Esophagus (tissue), 2 donors: ENCODE measurements around the gene RPL15. TPM values are rescaled to one million over a fixed set of nuclear protein-coding genes. Genes with fewer than 3 reads are reported as not detected.
"Not testable (repeated sequence)": the region's sequence is repeated elsewhere in the genome, so short reads cannot be mapped to it uniquely, and the experiment has no call there.

ENCODE experiments used
- H3K27ac ChIP-seq, 2 donors: one replicate each; pipeline ENCODE4 v1.5.1; 2013; ENCODE audit warnings: low read depth in 2 of 2, mild to moderate bottlenecking in 2 of 2, inconsistent platforms in 1 of 2, low read length in 1 of 2, moderate library complexity in 1 of 2
- H3K27me3 ChIP-seq, 2 donors: one replicate each; pipeline ENCODE4 v1.6.1; 2013; ENCODE audit warnings: low read length in 2 of 2, control low read depth in 1 of 2, mild to moderate bottlenecking in 1 of 2; ENCODE audit not compliant: insufficient read depth in 2 of 2, control insufficient read depth in 1 of 2
- H3K36me3 ChIP-seq, 2 donors: one replicate each; pipeline ENCODE4 v1.6.1; 2013; ENCODE audit warnings: low read length in 1 of 2; ENCODE audit not compliant: control insufficient read depth in 2 of 2, insufficient read depth in 2 of 2
- H3K4me1 ChIP-seq, 2 donors: one replicate each; pipeline ENCODE4 v1.6.1; 2013; ENCODE audit warnings: low read length in 1 of 2; ENCODE audit not compliant: control insufficient read depth in 2 of 2, insufficient read depth in 2 of 2
- H3K4me3 ChIP-seq, 2 donors: one replicate each; pipeline ENCODE4 v1.5.1; 2013; ENCODE audit warnings: low read length in 2 of 2, mild to moderate bottlenecking in 2 of 2, low read depth in 1 of 2, moderate library complexity in 1 of 2
- H3K9me3 ChIP-seq, 2 donors: one replicate each; pipeline ENCODE4 v1.6.1; 2013; ENCODE audit warnings: mild to moderate bottlenecking in 2 of 2, low read depth in 1 of 2, low read length in 1 of 2, moderate library complexity in 1 of 2; ENCODE audit not compliant: control insufficient read depth in 2 of 2, insufficient read depth in 1 of 2
- WGBS, 2 donors: extraction: QIAGEN DNeasy Blood & Tissue Kit; methylation state at CpG; one replicate each; pipeline ENCODE4 v1.1.7; 2013; 5-methylcytosine and 5-hydroxymethylcytosine counted together
- polyA plus RNA-seq, 2 donors: library from polyadenylated mRNA; stranded (reverse); fragments of 200-250 nt; gene quantifications; one replicate each; pipeline ENCODE4 v1.2.3, GENCODE V29; 2013
- donor health status: healthy with polysubstance abuse.
- donor health status: Bipolar disorder and iron deficiency.

The RPL15 gene
- 1,000 to 10,000 TPM; 2,505 to 3,173 TPM for polyA plus RNA-seq

DNA sequence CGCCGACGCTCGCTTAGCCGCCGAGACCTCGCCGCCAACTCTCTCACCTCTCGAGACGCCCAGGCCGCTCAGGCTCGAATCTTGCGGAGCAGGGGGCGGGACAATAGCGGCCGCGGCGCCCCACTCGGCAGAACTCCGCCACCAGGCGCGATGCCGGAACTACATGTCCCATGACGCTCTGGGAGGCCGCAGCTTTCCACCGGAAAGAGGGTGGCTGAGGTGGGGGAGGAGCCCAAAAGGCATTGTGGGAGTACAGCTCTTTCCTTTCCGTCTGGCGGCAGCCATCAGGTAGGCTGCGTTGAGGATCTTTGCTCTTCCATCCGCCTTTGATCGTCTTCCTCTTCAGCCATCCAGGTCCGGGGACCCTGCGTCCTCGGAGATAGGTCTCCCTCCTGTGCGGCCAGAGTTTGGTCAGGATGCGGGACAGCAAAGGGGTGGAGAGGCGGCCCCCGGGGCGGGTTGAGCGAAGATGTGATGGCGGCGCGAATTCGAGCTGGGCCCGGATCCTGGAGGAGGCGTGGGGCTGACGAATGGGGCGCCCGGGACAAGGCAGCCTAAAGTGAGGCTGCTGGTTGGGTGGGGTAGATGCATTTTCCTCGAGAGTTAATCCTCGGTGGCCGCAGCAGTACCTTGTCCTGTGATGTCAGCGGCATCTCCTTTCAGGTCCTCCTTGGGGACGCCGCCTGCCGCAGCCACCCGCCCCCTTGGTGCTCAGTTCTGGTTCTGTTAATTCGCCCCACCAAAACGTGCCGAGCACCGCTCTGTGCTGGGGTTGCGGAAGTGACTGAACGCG, at the start of gene RPL15, which contains the start of gene NKIRAS1:
Gene RPL15, plus strand, starts transcription at position 247 of the 793 bp plus-strand sequence. CDS start 728 bp downstream, outside the sequence.
Gene NKIRAS1, minus strand, starts transcription at position 105 of the 793 bp plus-strand sequence. CDS start 6,086 bp downstream, outside the sequence.
- Histone ChIP-seq H3K36me3 (peaks cover 2 to 4% of the 10 kb centered on the region in 2 donors), H3K27ac (peak within 1 kb of the TSS; percentile 95 to 96), H3K4me1 (no peaks in the 10 kb centered on the region), H3K27me3 (no peaks in the 10 kb centered on the region), H3K4me3 (peak within 1 kb of the TSS; percentile 84 to 97), H3K9me3 (no peaks in the 10 kb centered on the region)
- 0% methylated on average over 62 to 64 of the region's 64 CpGs for WGBS, 2 donors

DNA sequence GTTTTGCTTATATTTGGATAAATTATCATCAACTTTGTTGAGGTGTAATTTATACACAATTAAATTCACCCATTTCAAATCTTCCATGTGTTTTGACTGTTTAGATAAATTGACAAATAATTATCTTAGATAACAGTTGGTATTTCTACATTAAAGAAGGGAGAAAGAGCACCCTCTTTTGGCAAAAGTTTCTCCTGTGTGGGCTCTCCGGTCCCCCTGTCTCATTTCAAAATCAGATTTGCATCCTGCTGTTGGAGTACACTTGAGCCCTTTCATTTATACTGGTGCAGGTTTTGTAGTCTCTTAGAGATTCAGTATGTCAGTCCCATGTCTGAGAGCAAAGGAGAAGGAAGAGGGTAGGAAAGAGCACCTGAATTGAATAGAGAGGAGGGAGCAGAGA, 49.5 kb upstream of the RPL15 start:
- H3K36me3 ChIP-seq, result no peaks in the 10 kb centered on the region
- no peaks in the 10 kb centered on the region for H3K9me3 ChIP-seq
- no peak overlapping the region for H3K27ac ChIP-seq
- 78 to 83% methylated on average over 1 of the region's 1 CpG for WGBS, 2 donors
- peaks cover 0 to 7% of the 10 kb centered on the region in 2 donors for H3K4me1 ChIP-seq
- H3K27me3 ChIP-seq, result no peaks in the 10 kb centered on the region
- no peak overlapping the region for H3K4me3 ChIP-seq

- H3K36me3 ChIP-seq, result no peaks in the 10 kb centered on the region
- H3K4me1 ChIP-seq, result peaks cover 0 to 7% of the 10 kb centered on the region in 2 donors
- no peak overlapping the region for H3K27ac ChIP-seq
- no peaks in the 10 kb centered on the region for H3K9me3 ChIP-seq
- no peak overlapping the region for H3K4me3 ChIP-seq
- 77 to 92% methylated on average over 1 of the region's 1 CpG for WGBS, 2 donors
- H3K27me3 ChIP-seq, result no peaks in the 10 kb centered on the region
Observed at GRCh38 chr3:23867838-23868237, 49.1 kb upstream of the RPL15 start.

DNA sequence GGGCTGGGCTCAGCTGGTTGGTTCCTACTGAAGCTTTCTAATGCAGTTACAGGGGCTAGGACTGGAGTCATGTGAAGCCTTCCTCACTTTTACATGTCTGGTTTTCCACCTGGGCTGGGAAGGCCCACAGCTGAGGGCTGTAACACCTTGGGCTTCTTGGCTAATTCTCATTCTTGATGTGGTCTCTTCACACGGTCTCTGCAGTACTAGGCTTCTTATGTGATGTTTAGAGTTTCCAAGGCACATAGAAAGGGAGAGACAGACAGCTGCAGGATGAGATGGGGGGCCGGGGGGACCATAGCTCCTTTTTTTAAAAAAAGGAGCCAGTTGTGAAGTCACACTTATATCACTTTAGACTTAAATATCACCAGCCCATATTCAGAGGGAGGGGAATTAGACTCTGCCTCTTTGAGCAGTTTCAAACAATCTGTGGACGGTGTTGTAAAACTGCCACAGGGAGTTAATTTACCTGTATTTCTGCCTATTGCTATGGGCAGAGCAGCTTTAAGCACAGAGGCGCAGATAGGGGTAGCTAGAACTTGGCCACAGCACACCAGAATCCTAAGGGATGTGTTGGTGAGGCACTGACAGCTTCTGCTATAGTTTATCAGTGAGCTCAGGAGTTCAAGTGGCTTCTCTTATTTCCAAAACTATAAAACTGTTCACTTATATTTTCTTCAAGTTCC, 46.8 kb upstream of the RPL15 start:
- no peaks in the 10 kb centered on the region for H3K36me3 ChIP-seq
- H3K4me1 ChIP-seq, result peaks cover 0 to 7% of the 10 kb centered on the region in 2 donors
- H3K4me3 ChIP-seq, result no peak overlapping the region
- H3K9me3 ChIP-seq, result no peaks in the 10 kb centered on the region
- no peak overlapping the region for H3K27ac ChIP-seq
- 92 to 93% methylated on average over 4 of the region's 4 CpGs for WGBS, 2 donors
- H3K27me3 ChIP-seq, result no peaks in the 10 kb centered on the region

DNA sequence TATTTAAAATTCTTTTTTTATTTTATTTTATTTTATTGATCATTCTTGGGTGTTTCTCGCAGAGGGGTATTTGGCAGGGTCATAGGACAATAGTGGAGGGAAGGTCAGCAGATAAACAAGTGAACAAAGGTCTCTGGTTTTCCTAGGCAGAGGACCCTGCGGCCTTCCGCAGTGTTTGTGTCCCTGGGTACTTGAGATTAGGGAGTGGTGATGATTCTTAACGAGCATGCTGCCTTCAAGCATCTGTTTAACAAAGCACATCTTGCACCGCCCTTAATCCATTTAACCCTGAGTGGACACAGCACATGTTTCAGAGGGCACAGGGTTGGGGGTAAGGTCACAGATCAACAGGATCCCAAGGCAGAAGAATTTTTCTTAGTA, 46.3 kb upstream of the RPL15 start:
- not testable (repeated sequence) for H3K4me3 ChIP-seq, H3K9me3 ChIP-seq, H3K36me3 ChIP-seq, H3K27ac ChIP-seq, H3K27me3 ChIP-seq, H3K4me1 ChIP-seq
- 88 to 100% methylated on average over 1 of the region's 5 CpGs for WGBS, 2 donors

- not testable (repeated sequence) for H3K36me3 ChIP-seq, H3K4me1 ChIP-seq, H3K9me3 ChIP-seq, H3K27ac ChIP-seq, H3K4me3 ChIP-seq, H3K27me3 ChIP-seq
- 96 to 97% methylated on average over 24 to 34 of the region's 34 CpGs for WGBS, 2 donors
Observed at GRCh38 chr3:23871361-23871760, 45.6 kb upstream of the RPL15 start.

DNA sequence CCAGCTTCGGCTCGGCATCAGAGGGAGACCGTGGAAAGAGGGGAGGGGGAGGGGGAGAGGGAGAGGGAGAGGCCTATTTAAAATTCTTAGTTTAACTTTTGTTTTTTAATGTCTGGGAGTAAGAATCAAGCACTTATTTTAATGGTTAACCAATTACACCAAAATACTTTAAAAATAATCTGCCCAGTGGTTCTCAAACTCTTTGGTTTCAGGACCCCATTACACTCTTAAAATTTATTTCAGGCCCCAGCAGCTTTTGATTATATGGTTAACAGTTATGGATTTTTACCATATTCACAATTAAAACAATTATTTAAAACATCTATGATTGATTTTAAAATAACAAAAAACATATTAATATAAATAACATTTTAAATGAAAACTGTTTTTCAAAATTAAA, 44.6 kb upstream of the RPL15 start:
- no peaks in the 10 kb centered on the region for H3K27me3 ChIP-seq
- H3K27ac ChIP-seq, result no peak overlapping the region
- no peaks in the 10 kb centered on the region for H3K4me1 ChIP-seq
- 100% methylated on average over 3 of the region's 3 CpGs for WGBS, 2 donors
- H3K36me3 ChIP-seq, result no peaks in the 10 kb centered on the region
- no peaks in the 10 kb centered on the region for H3K9me3 ChIP-seq
- no peak overlapping the region for H3K4me3 ChIP-seq

DNA sequence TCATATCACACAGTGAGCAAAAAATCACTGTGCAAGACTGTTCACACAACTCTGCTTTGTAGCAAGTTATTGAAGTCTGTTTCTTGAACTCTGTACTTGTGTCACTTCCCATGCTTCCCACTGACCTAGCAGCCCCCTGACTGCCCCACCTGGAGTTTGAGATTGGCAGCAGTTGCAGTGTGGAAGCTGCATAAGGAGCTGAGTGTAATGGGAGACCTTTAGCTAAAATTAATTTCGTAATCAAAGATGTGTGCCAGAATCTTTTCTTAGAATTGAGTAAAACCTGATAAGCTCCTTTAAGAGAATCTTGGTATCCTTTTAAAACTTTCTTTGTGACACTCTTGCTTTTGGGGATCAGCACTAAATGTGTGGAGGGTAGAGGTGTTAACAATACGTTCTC, 43.0 kb upstream of the RPL15 start:
- WGBS, 2 donors, result 50 to 57% methylated on average over 2 of the region's 2 CpGs
- H3K9me3 ChIP-seq, result no peaks in the 10 kb centered on the region
- no peak overlapping the region for H3K27ac ChIP-seq

DNA sequence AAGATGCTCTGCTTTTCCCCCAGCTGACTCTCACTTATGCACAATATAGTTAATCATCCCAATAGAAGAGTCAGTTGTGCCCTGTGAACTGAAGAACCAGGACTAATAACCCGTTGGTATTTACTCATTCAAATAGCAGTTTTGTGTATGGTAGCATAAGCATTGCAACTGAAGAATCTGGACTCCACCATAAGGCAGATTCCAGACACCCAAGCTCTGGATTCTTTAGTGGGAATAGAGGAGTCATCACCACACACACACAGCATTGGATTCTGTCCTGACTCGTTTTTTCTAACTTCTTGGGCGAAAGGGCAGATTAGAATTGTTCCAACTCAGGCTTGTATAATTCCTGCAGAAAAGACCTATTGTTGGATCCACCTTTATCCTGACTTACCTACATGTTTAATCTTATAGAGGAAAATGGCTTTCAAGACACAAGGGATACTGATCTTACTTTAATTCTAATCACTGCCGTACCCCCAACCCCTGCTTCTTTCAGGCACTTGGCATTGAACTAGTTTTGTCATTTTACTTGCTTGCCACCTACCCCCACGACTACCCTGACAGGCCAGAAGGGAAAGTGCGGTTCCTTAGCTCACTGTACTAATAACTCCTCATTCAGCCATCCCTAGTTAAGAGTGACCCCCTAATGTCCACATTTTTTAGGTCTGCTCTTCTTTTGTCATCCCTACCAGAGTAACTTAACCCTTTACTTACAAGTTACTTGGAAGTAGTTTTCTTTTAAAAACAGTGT, 42.4 kb upstream of the RPL15 start:
- 45 to 62% methylated on average over 6 of the region's 6 CpGs for WGBS, 2 donors
- Histone ChIP-seq H3K27ac (no peak overlapping the region), H3K36me3 (no peaks in the 10 kb centered on the region), H3K4me1 (peaks cover 0 to 1% of the 10 kb centered on the region in 2 donors), H3K9me3 (no peaks in the 10 kb centered on the region), H3K4me3 (no peak overlapping the region), H3K27me3 (no peaks in the 10 kb centered on the region)

More for the DNA sequence above, 43.0 kb upstream of the RPL15 start:
- Histone ChIP-seq H3K36me3 (no peaks in the 10 kb centered on the region), H3K4me1 (no peaks in the 10 kb centered on the region), H3K4me3 (no peak overlapping the region), H3K27me3 (no peaks in the 10 kb centered on the region)
